IMR-90 (cell line): Measurements from ENCODE around the gene ECE2. TPM values are rescaled to one million over a fixed set of nuclear protein-coding genes. Genes with fewer than 3 reads are reported as not detected.

ENCODE experiments used
- ATAC-seq: fragments of 200-7000 bp; cut with Tn5 transposase; 2 replicates; pipeline ENCODE4 v1.9.1; 2020; ENCODE audit warnings: low read depth, mild to moderate bottlenecking, moderate library complexity
- BruUV-seq: library from RNA; stranded (reverse); fragments of 400-500 nt; replicated peaks from 2 replicates; lab custom pipeline; 2021; lab: Mats Ljungman, UMichigan
- CTCF ChIA-PET: fragments of 300-600 bp; formaldehyde crosslinking; extraction: SDS; loops from one replicate; lab custom pipeline; 2021; ENCODE audit warnings: antibody characterized with exemption; lab: Yijun Ruan, JAX
- POLR2A ChIA-PET: fragments of 300-600 bp; sonication (Branson Sonifier 250); formaldehyde crosslinking; loops from one replicate; lab custom pipeline; 2022; ENCODE audit warnings: antibody characterized with exemption; ENCODE audit not compliant: unreplicated experiment; lab: Charles Lee
- DNase-seq: peaks from one replicate; pipeline ENCODE4 v3.0.0; 2013
- H2AFZ ChIP-seq: replicated peaks from 2 replicates; pipeline ENCODE3; 2013; ENCODE audit warnings: low read length, mild to moderate bottlenecking; ENCODE audit not compliant: poor library complexity
- H2AK5ac ChIP-seq: 2 replicates; pipeline ENCODE4 v1.6.1; 2013; ENCODE audit warnings: low read depth, low read length, inconsistent platforms
- H2AK9ac ChIP-seq: replicated peaks from 2 replicates; pipeline ENCODE3; 2013; ENCODE audit warnings: mild to moderate bottlenecking, low read depth, low read length, moderate library complexity; ENCODE audit not compliant: poor library complexity
- H2BK120ac ChIP-seq: 2 replicates; pipeline ENCODE4 v1.6.1; 2013; ENCODE audit warnings: low read depth, low read length, inconsistent platforms
- H2BK15ac ChIP-seq: 3 replicates; pipeline ENCODE4 v1.6.1; 2013; ENCODE audit warnings: low read depth, low read length, inconsistent platforms
- H2BK20ac ChIP-seq: 2 replicates; pipeline ENCODE4 v1.6.1; 2013; ENCODE audit warnings: low read depth, mild to moderate bottlenecking, inconsistent platforms, low read length, moderate library complexity
- H2BK5ac ChIP-seq: 2 replicates; pipeline ENCODE4 v1.6.1; 2013; ENCODE audit warnings: mild to moderate bottlenecking, low read depth, low read length, inconsistent platforms; ENCODE audit not compliant: poor library complexity, severe bottlenecking
- H3K14ac ChIP-seq: replicated peaks from 2 replicates; pipeline ENCODE4 v1.6.1; 2013; ENCODE audit warnings: low read depth, low read length, inconsistent platforms
- H3K18ac ChIP-seq: 2 replicates; pipeline ENCODE4 v1.6.1; 2013; ENCODE audit warnings: low read depth, low read length, control low read depth
- H3K23ac ChIP-seq: 2 replicates; pipeline ENCODE4 v1.6.1; 2013; ENCODE audit warnings: low read depth, low read length, inconsistent platforms
- H3K27ac ChIP-seq: 2 replicates; pipeline ENCODE4 v1.5.1; 2013; ENCODE audit warnings: mild to moderate bottlenecking, control low read depth, low read length; ENCODE audit not compliant: insufficient read depth
- H3K27me3 ChIP-seq: 2 replicates; pipeline ENCODE4 v1.6.1; 2013; ENCODE audit warnings: low read length; ENCODE audit not compliant: control insufficient read depth, insufficient read depth
- H3K36me3 ChIP-seq: 2 replicates; pipeline ENCODE4 v1.6.1; 2013; ENCODE audit warnings: low read length, mixed read lengths; ENCODE audit not compliant: control insufficient read depth, insufficient read depth
- H3K4ac ChIP-seq: 2 replicates; pipeline ENCODE4 v1.6.1; 2013; ENCODE audit warnings: low read depth, low read length, inconsistent platforms
- H3K4me1 ChIP-seq: 2 replicates; pipeline ENCODE4 v1.6.1; 2013; ENCODE audit warnings: low read length, mixed read lengths; ENCODE audit not compliant: control insufficient read depth, insufficient read depth
- H3K4me2 ChIP-seq: 2 replicates; pipeline ENCODE4 v1.6.1; 2013; ENCODE audit warnings: low read depth, mild to moderate bottlenecking, control low read depth, low read length, moderate library complexity
- H3K4me3 ChIP-seq: 2 replicates; pipeline ENCODE4 v1.5.1; 2013; ENCODE audit warnings: low read depth, mild to moderate bottlenecking, control low read depth, low read length, moderate library complexity; ENCODE audit not compliant: insufficient read depth
- H3K56ac ChIP-seq: 2 replicates; pipeline ENCODE4 v1.6.1; 2013; ENCODE audit warnings: low read length, inconsistent platforms; ENCODE audit not compliant: insufficient read depth; ENCODE audit errors: extremely low read depth
- H3K79me1 ChIP-seq, 2 experiments: 2 replicates each; pipeline ENCODE4 v1.6.1; 2013; ENCODE audit warnings: low read length in 2 of 2, inconsistent platforms in 1 of 2, low read depth in 1 of 2
- H3K9ac ChIP-seq: 2 replicates; pipeline ENCODE4 v1.6.1; 2013; ENCODE audit warnings: low read depth, low read length, control low read depth
- H3K9me1 ChIP-seq: 2 replicates; pipeline ENCODE4 v1.6.1; 2013; ENCODE audit warnings: low read length, inconsistent platforms; ENCODE audit not compliant: insufficient read depth
- H3K9me3 ChIP-seq: 2 replicates; pipeline ENCODE4 v1.6.1; 2013; ENCODE audit warnings: low read length; ENCODE audit not compliant: control insufficient read depth, insufficient read depth
- H4K20me1 ChIP-seq: 2 replicates; pipeline ENCODE4 v1.6.1; 2013; ENCODE audit warnings: low read length, inconsistent platforms; ENCODE audit not compliant: insufficient read depth
- H4K5ac ChIP-seq: 2 replicates; pipeline ENCODE4 v1.6.1; 2013; ENCODE audit warnings: mild to moderate bottlenecking, low read depth, low read length, control low read depth
- H4K8ac ChIP-seq, 2 experiments: 2 replicates each; pipeline ENCODE4 v1.6.1; 2013; ENCODE audit warnings: low read depth in 2 of 2, low read length in 2 of 2, control low read depth in 1 of 2, inconsistent platforms in 1 of 2
- H4K91ac ChIP-seq: 2 replicates; pipeline ENCODE4 v1.6.1; 2013; ENCODE audit warnings: low read depth, low read length, inconsistent platforms; ENCODE audit not compliant: insufficient read depth
- BHLHE40 ChIP-seq: fragments of 150-350 bp; IDR thresholded peaks from 2 replicates; pipeline ENCODE4 v1.6.1; 2016; ENCODE audit warnings: mild to moderate bottlenecking, low read depth, low read length
- CEBPB ChIP-seq: IDR thresholded peaks from 2 replicates; pipeline ENCODE4 v1.6.1; 2012; ENCODE audit warnings: low read depth, low read length, improper control_type of control experiment
- CHD1 ChIP-seq: IDR thresholded peaks from 2 replicates; pipeline ENCODE4 v1.6.1; 2012; ENCODE audit warnings: low read depth, low read length, improper control_type of control experiment
- FOS ChIP-seq: fragments of 150-350 bp; IDR thresholded peaks from 2 replicates; pipeline ENCODE4 v1.6.1; 2016; ENCODE audit warnings: low read depth, low read length
- MAFK ChIP-seq: IDR thresholded peaks from 2 replicates; pipeline ENCODE4 v1.6.1; 2012; ENCODE audit warnings: low read depth, low read length, improper control_type of control experiment
- MAZ ChIP-seq: IDR thresholded peaks from 2 replicates; pipeline ENCODE4 v1.6.1; 2012; ENCODE audit warnings: low read depth, mild to moderate bottlenecking, low read length, improper control_type of control experiment, moderate library complexity, borderline replicate concordance
- MXI1 ChIP-seq: IDR thresholded peaks from 2 replicates; pipeline ENCODE4 v1.6.1; 2012; ENCODE audit warnings: low read depth, mild to moderate bottlenecking, low read length, moderate library complexity, borderline replicate concordance
- NFE2L2 ChIP-seq: fragments of 150-350 bp; IDR thresholded peaks from 2 replicates; pipeline ENCODE4 v1.6.1; 2016; ENCODE audit warnings: low read depth, mild to moderate bottlenecking, low read length
- POLR2A ChIP-seq: IDR thresholded peaks from 2 replicates; pipeline ENCODE4 v1.6.1; 2012; ENCODE audit warnings: mild to moderate bottlenecking, low read depth, low read length
- RAD21 ChIP-seq: IDR thresholded peaks from 2 replicates; pipeline ENCODE4 v1.6.1; 2012; ENCODE audit warnings: low read length, improper control_type of control experiment
- RCOR1 ChIP-seq: IDR thresholded peaks from 2 replicates; pipeline ENCODE4 v1.6.1; 2012; ENCODE audit warnings: mild to moderate bottlenecking, low read length, improper control_type of control experiment; ENCODE audit not compliant: insufficient replicate concordance
- RFX5 ChIP-seq: IDR thresholded peaks from 2 replicates; pipeline ENCODE4 v1.8.0; 2012; ENCODE audit warnings: low read depth, mild to moderate bottlenecking, low read length, moderate library complexity
- SMC3 ChIP-seq: fragments of 150-350 bp; IDR thresholded peaks from 2 replicates; pipeline ENCODE4 v1.6.1; 2016; ENCODE audit warnings: low read depth, mild to moderate bottlenecking, antibody characterized with exemption, low read length, moderate library complexity
- WGBS, 2 experiments: methylation state at CpG; one replicate each; pipeline versions ENCODE4 v1.1.5 to v1.1.7; 2013; ENCODE audit warnings: missing lambda C conversion rate in 2 of 2; ENCODE audit not compliant: insufficient read length in 1 of 2; ENCODE audit errors: extremely low coverage in 2 of 2; 5-methylcytosine and 5-hydroxymethylcytosine counted together
- dilution Hi-C: fragments of 300-500 bp; cut with HindIII; formaldehyde crosslinking; loops from one replicate; pipeline ENCODE4 v1.14.3; 2018; ENCODE audit warnings: low sequenced_read_pairs; ENCODE audit not compliant: unreplicated experiment
- in situ Hi-C: fragments of 300-500 bp; cut with MboI; formaldehyde crosslinking; loops from 3 replicates; pipeline ENCODE4 v1.14.3; 2019; ENCODE audit warnings: low sequenced_read_pairs, inconsistent platforms, mixed read lengths
- intact Hi-C: fragments of 100-400 bp; cut with micrococcal nuclease; formaldehyde crosslinking; loops from 2 replicates; pipeline ENCODE4 v1.10.0; 2022
- polyA plus RNA-seq, 3 experiments: library from polyadenylated mRNA; depleted of rRNA; stranded (reverse); fragments of >200 nt; gene quantifications; 2 replicates each; pipeline ENCODE4 v1.2.3, GENCODE V29; 2012; ENCODE audit warnings: low replicate concordance in 1 of 3
- total RNA-seq: library from RNA; depleted of rRNA; stranded (reverse); fragments of >200 nt; gene quantifications from 2 replicates; pipeline ENCODE4 v1.2.3, GENCODE V29; 2012
- TF ChIP-seq, protein P1 (sequence below): fragments of 150-350 bp; IDR thresholded peaks from 2 replicates; pipeline ENCODE4 v1.6.1; 2017; ENCODE audit warnings: mild to moderate bottlenecking, antibody characterized with exemption, low read length, low read depth
- TF ChIP-seq, protein P2 (sequence below): conservative IDR thresholded peaks from 2 replicates; pipeline ENCODE4 v1.5.1; 2012; ENCODE audit warnings: mild to moderate bottlenecking, low read depth, low read length, improper control_type of control experiment
- TF ChIP-seq, protein P3 (sequence below): fragments of 150-350 bp; IDR thresholded peaks from 2 replicates; pipeline ENCODE4 v1.6.1; 2016; ENCODE audit warnings: low read depth, mild to moderate bottlenecking, low read length, moderate library complexity, borderline replicate concordance

ECE2 gene
- total and polyA plus RNA-seq, 2 of the 4 experiments (the other 2 are of a cell fraction), result not detected

DNA sequence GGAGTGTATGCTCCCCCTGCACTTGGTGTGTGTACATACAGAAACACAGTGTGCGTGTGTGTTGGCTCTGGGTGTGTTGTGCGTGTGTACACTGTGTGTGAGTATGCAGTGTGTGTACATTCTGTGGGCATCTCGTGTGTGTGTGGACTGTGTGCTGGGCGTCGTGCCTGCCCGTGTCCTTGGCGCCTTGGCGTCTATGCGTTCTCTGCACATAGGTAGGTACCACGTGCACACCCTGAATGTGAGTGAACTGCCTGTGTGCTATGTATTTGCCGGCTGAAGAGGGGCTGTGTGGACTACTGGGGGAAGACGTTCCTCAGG, 481 bp upstream of the ECE2 start:
- dilution Hi-C loops, result no loop called here
- TF ChIP-seq BHLHE40 (no peak), RFX5 (no peak), RAD21 (no peak), POLR2A (no peak), NFE2L2 (no peak), MAZ (no peak), MAFK (no peak), CEBPB (no peak), CHD1 (no peak), RCOR1 (no peak), FOS (no peak), MXI1 (no peak), SMC3 (no peak)
- TF ChIP-seq, protein P1, sequence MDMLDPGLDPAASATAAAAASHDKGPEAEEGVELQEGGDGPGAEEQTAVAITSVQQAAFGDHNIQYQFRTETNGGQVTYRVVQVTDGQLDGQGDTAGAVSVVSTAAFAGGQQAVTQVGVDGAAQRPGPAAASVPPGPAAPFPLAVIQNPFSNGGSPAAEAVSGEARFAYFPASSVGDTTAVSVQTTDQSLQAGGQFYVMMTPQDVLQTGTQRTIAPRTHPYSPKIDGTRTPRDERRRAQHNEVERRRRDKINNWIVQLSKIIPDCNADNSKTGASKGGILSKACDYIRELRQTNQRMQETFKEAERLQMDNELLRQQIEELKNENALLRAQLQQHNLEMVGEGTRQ, result no peak
- TF ChIP-seq, protein P2, sequence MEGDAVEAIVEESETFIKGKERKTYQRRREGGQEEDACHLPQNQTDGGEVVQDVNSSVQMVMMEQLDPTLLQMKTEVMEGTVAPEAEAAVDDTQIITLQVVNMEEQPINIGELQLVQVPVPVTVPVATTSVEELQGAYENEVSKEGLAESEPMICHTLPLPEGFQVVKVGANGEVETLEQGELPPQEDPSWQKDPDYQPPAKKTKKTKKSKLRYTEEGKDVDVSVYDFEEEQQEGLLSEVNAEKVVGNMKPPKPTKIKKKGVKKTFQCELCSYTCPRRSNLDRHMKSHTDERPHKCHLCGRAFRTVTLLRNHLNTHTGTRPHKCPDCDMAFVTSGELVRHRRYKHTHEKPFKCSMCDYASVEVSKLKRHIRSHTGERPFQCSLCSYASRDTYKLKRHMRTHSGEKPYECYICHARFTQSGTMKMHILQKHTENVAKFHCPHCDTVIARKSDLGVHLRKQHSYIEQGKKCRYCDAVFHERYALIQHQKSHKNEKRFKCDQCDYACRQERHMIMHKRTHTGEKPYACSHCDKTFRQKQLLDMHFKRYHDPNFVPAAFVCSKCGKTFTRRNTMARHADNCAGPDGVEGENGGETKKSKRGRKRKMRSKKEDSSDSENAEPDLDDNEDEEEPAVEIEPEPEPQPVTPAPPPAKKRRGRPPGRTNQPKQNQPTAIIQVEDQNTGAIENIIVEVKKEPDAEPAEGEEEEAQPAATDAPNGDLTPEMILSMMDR, result no peak
- TF ChIP-seq, protein P3, sequence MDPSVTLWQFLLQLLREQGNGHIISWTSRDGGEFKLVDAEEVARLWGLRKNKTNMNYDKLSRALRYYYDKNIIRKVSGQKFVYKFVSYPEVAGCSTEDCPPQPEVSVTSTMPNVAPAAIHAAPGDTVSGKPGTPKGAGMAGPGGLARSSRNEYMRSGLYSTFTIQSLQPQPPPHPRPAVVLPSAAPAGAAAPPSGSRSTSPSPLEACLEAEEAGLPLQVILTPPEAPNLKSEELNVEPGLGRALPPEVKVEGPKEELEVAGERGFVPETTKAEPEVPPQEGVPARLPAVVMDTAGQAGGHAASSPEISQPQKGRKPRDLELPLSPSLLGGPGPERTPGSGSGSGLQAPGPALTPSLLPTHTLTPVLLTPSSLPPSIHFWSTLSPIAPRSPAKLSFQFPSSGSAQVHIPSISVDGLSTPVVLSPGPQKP, result no peak
- Histone ChIP-seq H2BK15ac (no peak overlapping the region), H2BK5ac (no peak overlapping the region), H3K9ac (no peak overlapping the region), H3K18ac (no peak overlapping the region), H4K91ac (no peak overlapping the region), H3K14ac (no peak overlapping the region), H3K27ac (no peak overlapping the region), H3K56ac (no peak overlapping the region), H2AK5ac (no peak overlapping the region; the same call in 1 of the 2 replicates), H4K5ac (no peak overlapping the region), H2AK9ac (no peak overlapping the region), H3K23ac (peak overlapping the region; percentile 82), H4K20me1 (no peaks in the 10 kb centered on the region), H2BK120ac (no peak overlapping the region), H2AFZ (peak overlapping the region; percentile 70), H3K4me3 (no peak overlapping the region), H3K9me1 (peaks cover 3% of the 10 kb centered on the region; the same call in 1 of the 2 replicates), H3K79me1 (no peaks in the 10 kb centered on the region), H4K8ac (no peak overlapping the region), H3K4me2 (no peak overlapping the region), H3K4ac (no peak overlapping the region), H3K9me3 (no peaks in the 10 kb centered on the region), H3K36me3 (no peaks in the 10 kb centered on the region), H2BK20ac (no peak overlapping the region), H3K27me3 (peaks cover 52% of the 10 kb centered on the region), H3K4me1 (no peaks in the 10 kb centered on the region)
- no TSS peak for BruUV-seq
- ATAC-seq (no peak), DNase-seq (no peak)
- POLR2A ChIA-PET, result no interaction called here
- 45% methylated on average over 6 of the region's 12 CpGs; no CpG with 5 or more reads in 1 of the 2 experiments for WGBS, 2 experiments
- intact Hi-C loops, result no loop called here
- CTCF ChIA-PET, result no interaction called here
- in situ Hi-C loops, result no loop called here
